Measurements from ENCODE around the gene DOCK6.

The DOCK6 gene

DNA sequence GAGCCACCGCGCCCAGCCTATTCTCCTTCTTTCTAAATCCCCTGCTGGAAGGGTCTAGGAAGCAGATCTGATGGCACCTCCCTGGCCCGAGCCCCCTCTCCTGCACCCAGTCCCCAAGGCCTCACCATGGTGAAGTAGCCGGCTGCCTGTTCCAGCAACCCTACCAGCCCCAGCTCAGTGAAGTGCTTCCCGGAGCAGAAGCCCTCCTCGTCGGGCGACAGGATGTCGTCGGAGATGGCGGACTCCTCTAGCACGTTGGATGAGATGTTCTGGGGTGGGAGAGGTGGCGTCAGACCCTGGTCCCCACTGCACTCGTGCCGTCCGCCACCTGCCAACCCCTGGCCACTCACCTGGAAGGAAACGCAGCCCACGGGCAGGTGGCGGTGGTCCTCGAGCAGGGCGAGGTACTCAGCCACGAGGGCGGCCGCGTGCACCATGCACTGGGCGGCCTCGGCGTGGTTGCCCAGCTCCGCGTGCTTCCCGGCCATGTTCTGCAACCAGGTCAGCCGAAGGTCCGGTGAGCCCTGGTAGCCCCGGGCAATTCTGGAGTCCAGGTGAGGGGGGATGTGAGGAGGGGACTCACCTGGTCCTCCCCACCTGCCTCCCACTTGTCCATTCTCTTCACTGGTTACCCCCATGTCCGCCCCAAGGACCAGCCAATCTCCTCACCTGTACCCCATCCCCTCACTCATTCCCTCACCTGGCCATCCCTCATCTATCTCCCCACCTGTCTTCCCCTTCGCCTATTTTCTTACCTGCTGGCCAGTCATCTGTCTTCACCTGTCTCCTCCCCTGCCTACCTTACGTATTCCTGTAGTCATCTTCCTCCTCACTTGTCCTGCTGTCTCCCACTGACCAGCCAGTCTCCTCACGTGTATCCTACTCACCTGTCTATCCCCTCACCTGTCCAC, 53.5 kb downstream of the DOCK6 start:
- Histone ChIP-seq H3K27me3 (no peaks in the 10 kb centered on the region), H3K9me3 (no peaks in the 10 kb centered on the region), H3K4me1 (ENCODE audit: control insufficient read depth in 1 of 2, insufficient read depth in 1 of 2, low read depth in 1 of 2, low read length in 1 of 2) (no peaks in the 10 kb centered on the region), H3K4me3 (ENCODE audit: low read depth in 1 of 2, low read length in 1 of 2) (no peak overlapping the region), H3K27ac (no peak overlapping the region), H3K36me3 (no peaks in the 10 kb centered on the region)
- TF ChIP-seq, protein P1, sequence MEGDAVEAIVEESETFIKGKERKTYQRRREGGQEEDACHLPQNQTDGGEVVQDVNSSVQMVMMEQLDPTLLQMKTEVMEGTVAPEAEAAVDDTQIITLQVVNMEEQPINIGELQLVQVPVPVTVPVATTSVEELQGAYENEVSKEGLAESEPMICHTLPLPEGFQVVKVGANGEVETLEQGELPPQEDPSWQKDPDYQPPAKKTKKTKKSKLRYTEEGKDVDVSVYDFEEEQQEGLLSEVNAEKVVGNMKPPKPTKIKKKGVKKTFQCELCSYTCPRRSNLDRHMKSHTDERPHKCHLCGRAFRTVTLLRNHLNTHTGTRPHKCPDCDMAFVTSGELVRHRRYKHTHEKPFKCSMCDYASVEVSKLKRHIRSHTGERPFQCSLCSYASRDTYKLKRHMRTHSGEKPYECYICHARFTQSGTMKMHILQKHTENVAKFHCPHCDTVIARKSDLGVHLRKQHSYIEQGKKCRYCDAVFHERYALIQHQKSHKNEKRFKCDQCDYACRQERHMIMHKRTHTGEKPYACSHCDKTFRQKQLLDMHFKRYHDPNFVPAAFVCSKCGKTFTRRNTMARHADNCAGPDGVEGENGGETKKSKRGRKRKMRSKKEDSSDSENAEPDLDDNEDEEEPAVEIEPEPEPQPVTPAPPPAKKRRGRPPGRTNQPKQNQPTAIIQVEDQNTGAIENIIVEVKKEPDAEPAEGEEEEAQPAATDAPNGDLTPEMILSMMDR (IDR thresholded peaks at IDR 0.05), result no peak

DNA sequence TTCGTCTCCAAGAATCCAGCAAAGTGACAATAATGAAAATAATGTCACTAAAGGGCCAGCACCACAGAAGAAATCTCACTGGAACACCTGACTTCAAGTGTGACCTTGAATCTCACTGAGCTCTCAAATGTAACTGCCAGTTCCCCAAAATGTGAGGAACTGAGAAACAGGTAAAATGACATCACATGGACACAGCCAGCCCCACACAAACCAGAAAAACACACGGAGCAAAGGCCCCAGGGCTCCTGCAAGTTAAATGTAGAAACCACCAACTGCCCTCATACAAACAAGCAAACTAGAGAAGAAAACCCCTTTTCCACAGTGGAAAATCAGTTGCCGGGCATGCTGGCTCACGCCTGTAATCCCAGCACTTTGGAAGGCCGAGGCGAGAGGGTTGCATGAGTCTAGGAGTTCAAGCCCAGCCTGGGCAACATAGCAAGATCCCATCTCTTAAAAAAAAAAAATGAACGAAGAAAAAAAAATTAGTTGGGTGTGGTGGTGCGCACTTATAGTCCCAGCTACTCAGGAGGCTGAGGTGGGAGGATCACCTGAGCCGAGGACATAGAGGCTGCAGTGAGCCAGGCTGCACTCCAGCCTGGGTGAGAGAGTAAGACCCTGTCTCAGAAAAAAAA, 56.3 kb downstream of the DOCK6 start:
- no peaks in the 10 kb centered on the region for H3K9me3 ChIP-seq
- TF ChIP-seq, protein P1 (IDR thresholded peaks at IDR 0.05), result no peak

DNA sequence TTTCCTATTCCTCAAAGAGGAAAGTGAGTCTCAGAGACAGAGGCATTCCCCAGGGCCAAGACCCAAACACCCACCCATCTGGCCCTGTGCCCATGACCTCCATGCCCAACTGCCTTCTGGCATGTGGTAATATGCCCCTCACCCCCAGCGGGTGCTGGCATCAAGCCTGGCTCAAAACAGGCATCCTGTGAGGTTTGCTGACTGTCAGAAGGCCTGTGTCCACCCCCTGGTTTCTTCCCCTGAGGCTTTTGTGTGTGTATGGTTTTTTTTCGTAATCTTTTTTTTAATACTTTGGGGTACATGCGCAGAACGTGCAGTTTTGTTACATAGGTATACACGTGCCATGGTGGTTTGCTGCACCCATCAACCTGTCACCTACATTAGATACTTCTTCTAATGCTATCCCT, 57.4 kb downstream of the DOCK6 start:
- no peak overlapping the region for H3K4me3 ChIP-seq (ENCODE audit: low read depth in 1 of 2, low read length in 1 of 2)
- no peaks in the 10 kb centered on the region for H3K4me1 ChIP-seq (ENCODE audit: control insufficient read depth in 1 of 2, insufficient read depth in 1 of 2, low read depth in 1 of 2, low read length in 1 of 2)
- no peaks in the 10 kb centered on the region for H3K36me3 ChIP-seq
- H3K27ac ChIP-seq, result no peak overlapping the region
- TF ChIP-seq, protein P1 (IDR thresholded peaks at IDR 0.05), result no peak
- no peaks in the 10 kb centered on the region for H3K27me3 ChIP-seq
- no peaks in the 10 kb centered on the region for H3K9me3 ChIP-seq

More for the DNA sequence above, 56.3 kb downstream of the DOCK6 start:
- Histone ChIP-seq H3K4me1 (ENCODE audit: control insufficient read depth in 1 of 2, insufficient read depth in 1 of 2, low read depth in 1 of 2, low read length in 1 of 2) (no peaks in the 10 kb centered on the region), H3K4me3 (ENCODE audit: low read depth in 1 of 2, low read length in 1 of 2) (no peak overlapping the region), H3K27ac (no peak overlapping the region), H3K36me3 (no peaks in the 10 kb centered on the region), H3K27me3 (no peaks in the 10 kb centered on the region)

DNA sequence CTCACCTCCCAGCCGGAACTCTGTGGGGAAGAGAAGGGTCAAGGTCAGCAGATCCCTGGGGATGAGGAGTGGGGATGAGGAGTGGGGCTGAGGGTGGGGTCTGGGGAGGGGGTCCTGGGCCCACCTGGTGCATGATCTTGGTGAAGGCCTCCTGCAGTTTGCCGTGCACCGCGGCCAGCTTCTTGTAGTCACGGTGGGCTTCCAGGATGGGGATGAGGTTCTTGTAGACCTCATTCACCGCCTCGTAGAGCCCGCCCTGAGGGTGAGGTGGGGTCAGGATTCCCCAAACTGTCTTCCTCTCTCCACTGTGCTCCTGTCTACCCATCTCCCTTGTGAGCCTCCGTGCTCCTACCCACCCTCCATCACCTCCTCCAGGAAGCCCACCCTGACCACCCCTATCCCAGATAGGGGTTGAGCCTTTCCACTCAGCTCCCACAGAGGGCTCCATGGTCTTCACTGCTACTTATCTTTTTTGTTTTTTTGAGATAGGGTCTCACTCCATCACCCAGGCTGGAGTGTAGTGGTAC, 58.2 kb downstream of the DOCK6 start:
- no peak overlapping the region for H3K27ac ChIP-seq
- H3K4me3 ChIP-seq (ENCODE audit: low read depth in 1 of 2, low read length in 1 of 2), result no peak overlapping the region
- H3K4me1 ChIP-seq (ENCODE audit: control insufficient read depth in 1 of 2, insufficient read depth in 1 of 2, low read depth in 1 of 2, low read length in 1 of 2), result no peaks in the 10 kb centered on the region
- no peaks in the 10 kb centered on the region for H3K36me3 ChIP-seq
- TF ChIP-seq, protein P1 (IDR thresholded peaks at IDR 0.05), result no peak
- peaks cover under 1% of the 10 kb centered on the region for H3K27me3 ChIP-seq
- H3K9me3 ChIP-seq, result no peaks in the 10 kb centered on the region

DNA sequence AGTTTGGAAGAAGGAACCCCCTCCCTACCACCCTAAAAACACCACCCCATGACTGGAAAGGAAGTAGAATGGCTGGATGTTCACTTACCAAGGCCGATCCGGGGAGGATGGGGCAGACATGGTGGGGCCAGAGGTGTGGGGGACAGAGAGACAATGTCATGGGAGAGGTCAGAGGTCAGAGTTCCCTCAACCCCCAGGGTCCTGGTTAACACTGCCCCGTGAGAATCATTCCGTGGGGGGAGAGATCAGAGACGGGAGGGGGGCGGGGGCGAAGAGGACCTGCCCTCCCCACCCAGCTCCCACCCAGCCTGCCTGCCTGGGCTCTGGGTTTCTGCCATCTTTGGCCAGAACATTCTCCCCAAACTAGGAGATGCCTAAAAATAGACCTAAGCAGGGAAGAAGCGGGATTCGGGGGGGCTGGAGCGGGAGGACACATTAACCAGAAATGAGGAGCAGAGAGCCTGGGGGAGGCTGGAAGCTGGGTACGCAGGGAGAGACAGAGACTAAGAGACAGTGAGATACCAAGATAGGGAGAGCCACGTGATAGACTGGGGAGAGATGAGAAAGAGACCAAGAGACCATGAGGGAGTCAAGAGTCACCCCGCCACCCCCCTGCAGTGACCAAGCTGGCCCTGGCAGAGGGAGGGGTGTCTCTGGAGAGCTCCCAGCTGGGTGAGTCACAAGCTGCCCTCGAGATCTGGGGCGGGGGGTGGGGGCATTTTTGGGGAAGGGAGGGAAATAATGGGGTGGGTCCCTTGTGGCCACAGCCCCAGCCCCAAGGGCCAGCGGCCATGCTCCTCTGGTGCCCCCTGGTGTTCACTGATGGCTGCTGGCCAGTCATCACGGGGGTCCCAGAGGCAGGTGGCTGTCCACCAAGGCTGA, 58.9 kb downstream of the DOCK6 start:
- Histone ChIP-seq H3K9me3 (no peaks in the 10 kb centered on the region), H3K4me1 (ENCODE audit: control insufficient read depth in 1 of 2, insufficient read depth in 1 of 2, low read depth in 1 of 2, low read length in 1 of 2) (no peaks in the 10 kb centered on the region), H3K27ac (no peak overlapping the region), H3K27me3 (peaks cover 8% of the 10 kb centered on the region), H3K36me3 (no peaks in the 10 kb centered on the region), H3K4me3 (ENCODE audit: low read depth in 1 of 2, low read length in 1 of 2) (no peak overlapping the region)
- TF ChIP-seq, protein P1 (IDR thresholded peaks at IDR 0.05), result no peak
